Fibroblast of lung (primary cell): ENCODE data around the gene SLC24A3.

Source experiments
- EZH2 ChIP-seq: IDR thresholded peaks from 2 replicates; pipeline ENCODE4 v1.5.1; 2012; ENCODE audit warnings: low read length, control low read depth, mild to moderate bottlenecking; ENCODE audit errors: missing control alignments
- TF ChIP-seq, protein P1 (sequence below), 2 donors: IDR thresholded peaks in 1 of 2; conservative IDR thresholded peaks in 1 of 2; 1 replicate in 1 of 2; 2 replicates in 1 of 2; pipeline ENCODE4 v1.5.1; 2011 to 2012; ENCODE audit warnings: low read length in 2 of 2, control low read depth in 1 of 2, inconsistent platforms in 1 of 2, low read depth in 1 of 2, mild to moderate bottlenecking in 1 of 2

DNA sequence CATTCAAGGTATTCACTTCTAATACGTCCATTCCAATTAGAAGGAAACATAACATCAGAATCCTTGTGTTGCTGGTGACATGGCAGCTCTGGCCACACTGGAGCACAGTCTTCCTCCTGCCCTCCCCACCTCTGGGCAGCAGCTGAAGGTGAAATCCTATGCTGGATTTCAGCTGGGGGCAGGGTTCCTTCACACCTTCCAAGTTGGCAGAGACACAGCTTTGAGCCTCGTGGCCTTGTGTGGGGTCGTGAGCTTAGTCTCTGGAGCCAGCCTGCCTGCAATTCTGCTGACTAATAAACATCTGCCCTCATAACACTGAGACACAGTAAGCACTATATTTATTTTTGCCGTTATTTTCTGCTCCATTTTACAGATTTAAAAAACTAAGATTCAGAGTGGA lies 326.7 kb downstream of the SLC24A3 start:
- TF ChIP-seq, protein P1, sequence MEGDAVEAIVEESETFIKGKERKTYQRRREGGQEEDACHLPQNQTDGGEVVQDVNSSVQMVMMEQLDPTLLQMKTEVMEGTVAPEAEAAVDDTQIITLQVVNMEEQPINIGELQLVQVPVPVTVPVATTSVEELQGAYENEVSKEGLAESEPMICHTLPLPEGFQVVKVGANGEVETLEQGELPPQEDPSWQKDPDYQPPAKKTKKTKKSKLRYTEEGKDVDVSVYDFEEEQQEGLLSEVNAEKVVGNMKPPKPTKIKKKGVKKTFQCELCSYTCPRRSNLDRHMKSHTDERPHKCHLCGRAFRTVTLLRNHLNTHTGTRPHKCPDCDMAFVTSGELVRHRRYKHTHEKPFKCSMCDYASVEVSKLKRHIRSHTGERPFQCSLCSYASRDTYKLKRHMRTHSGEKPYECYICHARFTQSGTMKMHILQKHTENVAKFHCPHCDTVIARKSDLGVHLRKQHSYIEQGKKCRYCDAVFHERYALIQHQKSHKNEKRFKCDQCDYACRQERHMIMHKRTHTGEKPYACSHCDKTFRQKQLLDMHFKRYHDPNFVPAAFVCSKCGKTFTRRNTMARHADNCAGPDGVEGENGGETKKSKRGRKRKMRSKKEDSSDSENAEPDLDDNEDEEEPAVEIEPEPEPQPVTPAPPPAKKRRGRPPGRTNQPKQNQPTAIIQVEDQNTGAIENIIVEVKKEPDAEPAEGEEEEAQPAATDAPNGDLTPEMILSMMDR (conservative IDR thresholded peaks at IDR 0.05 in 1 of 2, IDR thresholded peaks at IDR 0.05 in 1 of 2; ENCODE audit: low read depth in 1 of 2, low read length in 2 of 2): no peak
- no peak for TF ChIP-seq EZH2
